ENCODE data around the gene PIEZO1. TPM values are rescaled to one million over a fixed set of nuclear protein-coding genes. Genes with fewer than 3 reads are reported as not detected.

The PIEZO1 gene
- total RNA-seq, 1 donor from 2014 or later, result 5.5 TPM

DNA sequence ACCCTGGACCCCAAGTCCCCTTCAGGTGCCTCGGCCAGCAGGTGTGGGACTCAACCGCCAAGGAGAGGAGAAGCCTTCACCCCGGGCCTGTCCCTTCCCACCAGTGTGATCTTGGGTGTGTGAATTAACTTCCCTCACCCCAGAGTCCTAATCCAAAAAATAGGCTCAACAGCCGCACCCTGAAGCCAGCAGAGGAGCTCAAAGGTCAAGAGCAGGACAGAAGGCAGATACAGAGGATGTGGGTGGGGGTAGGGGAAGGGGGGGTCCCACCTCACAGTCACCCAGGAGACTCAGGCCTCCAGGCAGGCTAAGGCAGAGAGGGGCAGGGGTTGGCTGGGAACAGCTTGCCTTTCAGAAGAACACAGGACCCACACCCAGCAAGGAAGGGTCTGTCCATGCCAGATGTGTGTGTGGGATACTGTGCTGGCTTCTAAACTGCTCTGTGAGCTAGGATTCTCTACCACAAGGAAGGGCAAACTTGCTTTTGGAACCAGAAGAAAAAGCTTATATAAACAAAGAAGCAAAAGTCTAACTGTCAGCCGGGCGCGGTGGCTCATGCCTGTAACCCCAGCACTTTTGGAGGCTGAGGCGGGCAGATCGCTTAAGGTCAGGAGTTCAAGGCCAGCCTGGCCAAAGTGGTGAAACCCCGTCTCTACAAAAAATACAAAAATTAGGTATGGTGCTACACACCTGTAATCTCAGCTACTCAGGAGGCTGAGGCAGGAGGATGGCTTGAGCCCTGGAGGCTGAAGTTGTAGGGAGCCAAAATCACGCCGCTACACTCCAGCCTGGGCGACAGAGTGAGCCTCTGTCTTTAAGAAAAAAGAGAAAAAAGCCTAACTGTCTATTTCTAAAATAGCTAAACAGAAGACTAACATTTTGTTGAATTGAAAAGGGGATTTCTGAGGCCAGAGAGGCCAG, 4.6 kb downstream of the PIEZO1 start:
- peak overlapping the region; percentile 50 for H3K27ac Mint-ChIP-seq
- Histone ChIP-seq H3K79me2 (ENCODE audit: low read depth) (no peaks in the 10 kb centered on the region), H3K4me3 (no peak overlapping the region), H3K4me2 (no peak overlapping the region), H3K27ac (no peak overlapping the region), H3K4me1 (peaks cover 25% of the 10 kb centered on the region), H2AFZ (replicated peaks) (no peak overlapping the region), H3K9me3 (ENCODE audit: low read depth) (no peaks in the 10 kb centered on the region), H3K27me3 (peaks cover 26% of the 10 kb centered on the region), H3K36me3 (no peaks in the 10 kb centered on the region), H4K20me1 (ENCODE audit: low read depth) (no peaks in the 10 kb centered on the region), H3F3A (ENCODE audit: low read depth) (peaks cover 14% of the 10 kb centered on the region), H3K9ac (no peak overlapping the region)
- no peak for DNase-seq (ENCODE audit: low spot score)
- no peak overlapping the region for H3K4me3 Mint-ChIP-seq
- H3K36me3 Mint-ChIP-seq, result no peaks in the 10 kb centered on the region
- TF ChIP-seq EZH2 (IDR thresholded peaks at IDR 0.05) (no peak), EZH2phosphoT487 (IDR thresholded peaks at IDR 0.05) (no peak)
- TF ChIP-seq, protein P1, sequence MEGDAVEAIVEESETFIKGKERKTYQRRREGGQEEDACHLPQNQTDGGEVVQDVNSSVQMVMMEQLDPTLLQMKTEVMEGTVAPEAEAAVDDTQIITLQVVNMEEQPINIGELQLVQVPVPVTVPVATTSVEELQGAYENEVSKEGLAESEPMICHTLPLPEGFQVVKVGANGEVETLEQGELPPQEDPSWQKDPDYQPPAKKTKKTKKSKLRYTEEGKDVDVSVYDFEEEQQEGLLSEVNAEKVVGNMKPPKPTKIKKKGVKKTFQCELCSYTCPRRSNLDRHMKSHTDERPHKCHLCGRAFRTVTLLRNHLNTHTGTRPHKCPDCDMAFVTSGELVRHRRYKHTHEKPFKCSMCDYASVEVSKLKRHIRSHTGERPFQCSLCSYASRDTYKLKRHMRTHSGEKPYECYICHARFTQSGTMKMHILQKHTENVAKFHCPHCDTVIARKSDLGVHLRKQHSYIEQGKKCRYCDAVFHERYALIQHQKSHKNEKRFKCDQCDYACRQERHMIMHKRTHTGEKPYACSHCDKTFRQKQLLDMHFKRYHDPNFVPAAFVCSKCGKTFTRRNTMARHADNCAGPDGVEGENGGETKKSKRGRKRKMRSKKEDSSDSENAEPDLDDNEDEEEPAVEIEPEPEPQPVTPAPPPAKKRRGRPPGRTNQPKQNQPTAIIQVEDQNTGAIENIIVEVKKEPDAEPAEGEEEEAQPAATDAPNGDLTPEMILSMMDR (IDR thresholded peaks at IDR 0.05), result no peak
- H3K27me3 Mint-ChIP-seq (ENCODE audit: insufficient read depth, low read depth), result peaks cover 14% of the 10 kb centered on the region
- H3K9me3 Mint-ChIP-seq, result no peaks in the 10 kb centered on the region
- H3K4me1 Mint-ChIP-seq, result peaks cover 40% of the 10 kb centered on the region

DNA sequence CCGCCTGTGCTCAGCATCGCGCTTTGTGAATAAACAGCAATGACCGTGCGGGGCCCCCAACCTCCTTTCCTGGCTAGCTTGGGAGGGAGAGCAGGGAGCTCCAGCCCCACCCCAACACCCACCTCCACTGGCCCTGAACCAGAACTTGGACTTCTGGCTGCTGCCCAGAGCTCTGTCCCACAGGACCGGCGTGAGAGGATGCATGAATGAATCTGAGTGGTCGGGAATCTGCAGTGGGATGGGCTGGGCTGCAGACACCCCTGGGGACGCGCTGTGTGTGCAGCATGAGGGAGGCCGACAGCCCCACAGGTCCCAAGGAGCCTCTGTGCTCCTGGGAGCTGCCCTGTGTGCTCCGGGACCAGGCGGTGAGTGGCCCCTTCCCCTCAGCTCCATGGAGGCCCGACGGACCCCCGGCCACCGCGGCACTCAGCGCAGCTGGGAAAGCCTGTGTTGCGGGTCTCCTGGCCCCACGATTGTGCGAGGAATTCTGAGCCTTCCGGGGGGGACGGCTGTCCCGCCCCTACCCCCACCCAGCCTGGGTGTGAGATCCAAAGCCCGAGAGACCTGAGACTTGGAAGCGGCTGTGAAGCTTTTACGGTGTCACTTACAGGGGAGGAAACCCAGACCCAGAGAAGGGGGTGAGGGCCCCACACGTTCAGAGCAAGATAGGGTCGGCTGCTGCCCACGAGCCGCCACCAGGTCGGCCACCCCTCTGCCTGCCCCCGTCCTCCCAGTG, 5.4 kb downstream of the PIEZO1 start:
- Histone ChIP-seq H3K4me3 (no peak overlapping the region), H2AFZ (replicated peaks) (no peak overlapping the region), H3K27ac (no peak overlapping the region), H3K36me3 (no peaks in the 10 kb centered on the region), H3K79me2 (ENCODE audit: low read depth) (no peaks in the 10 kb centered on the region), H4K20me1 (ENCODE audit: low read depth) (no peaks in the 10 kb centered on the region), H3K9ac (no peak overlapping the region), H3K4me2 (no peak overlapping the region), H3K27me3 (peaks cover 17% of the 10 kb centered on the region), H3F3A (ENCODE audit: low read depth) (peaks cover 17% of the 10 kb centered on the region), H3K9me3 (ENCODE audit: low read depth) (no peaks in the 10 kb centered on the region), H3K4me1 (peaks cover 25% of the 10 kb centered on the region)
- Mint-ChIP-seq H3K9me3 (no peaks in the 10 kb centered on the region), H3K36me3 (no peaks in the 10 kb centered on the region), H3K27ac (peak overlapping the region; percentile 63), H3K4me1 (peaks cover 40% of the 10 kb centered on the region), H3K4me3 (no peak overlapping the region), H3K27me3 (ENCODE audit: insufficient read depth, low read depth) (peaks cover 17% of the 10 kb centered on the region)
- no peak for DNase-seq (ENCODE audit: low spot score)
- TF ChIP-seq EZH2 (IDR thresholded peaks at IDR 0.05) (no peak), EZH2phosphoT487 (IDR thresholded peaks at IDR 0.05) (no peak)
- TF ChIP-seq, protein P1 (IDR thresholded peaks at IDR 0.05), result no peak

DNA sequence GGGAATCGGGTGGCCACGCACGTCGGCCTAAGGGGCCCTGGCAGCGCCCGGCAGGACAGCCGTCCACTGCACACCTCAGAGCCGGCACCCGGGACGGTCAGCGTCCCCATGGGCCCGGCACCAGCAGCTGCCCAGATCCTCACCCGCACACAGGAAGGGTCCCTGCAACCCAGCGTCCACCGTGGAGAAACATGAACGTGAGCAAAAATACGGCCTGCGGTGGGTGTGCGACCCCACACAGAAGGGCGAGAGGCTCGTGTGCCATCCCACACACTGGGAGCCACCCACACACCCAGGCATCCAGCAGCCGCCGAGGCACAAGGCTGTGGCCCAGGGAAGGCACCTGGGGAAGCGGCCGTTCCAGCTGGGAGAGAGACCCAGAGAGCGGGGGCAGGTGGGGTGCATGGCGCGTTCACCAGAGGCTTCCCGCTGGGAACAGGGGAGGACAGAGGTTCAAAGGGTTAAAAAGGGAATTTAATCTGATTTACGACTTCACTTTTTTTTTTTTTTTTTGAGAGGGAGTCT, 6.4 kb downstream of the PIEZO1 start:
- Mint-ChIP-seq H3K4me1 (peaks cover 45% of the 10 kb centered on the region), H3K4me3 (no peak overlapping the region), H3K9me3 (no peaks in the 10 kb centered on the region), H3K36me3 (no peaks in the 10 kb centered on the region), H3K27me3 (ENCODE audit: insufficient read depth, low read depth) (peaks cover 15% of the 10 kb centered on the region), H3K27ac (no peak overlapping the region)
- no peak overlapping the region for H3K9ac ChIP-seq
- H3K4me1 ChIP-seq, result peaks cover 32% of the 10 kb centered on the region
- no peak overlapping the region for H3K27ac ChIP-seq
- H3K79me2 ChIP-seq (ENCODE audit: low read depth), result no peaks in the 10 kb centered on the region
- no peaks in the 10 kb centered on the region for H4K20me1 ChIP-seq (ENCODE audit: low read depth)
- TF ChIP-seq, protein P1 (IDR thresholded peaks at IDR 0.05), result no peak
- TF ChIP-seq EZH2 (IDR thresholded peaks at IDR 0.05) (no peak), EZH2phosphoT487 (IDR thresholded peaks at IDR 0.05) (no peak)
- no peak overlapping the region for H2AFZ ChIP-seq (replicated peaks)
- DNase-seq (ENCODE audit: low spot score), result no peak
- no peaks in the 10 kb centered on the region for H3K9me3 ChIP-seq (ENCODE audit: low read depth)
- H3K4me2 ChIP-seq, result no peak overlapping the region
- H3K36me3 ChIP-seq, result no peaks in the 10 kb centered on the region
- H3K27me3 ChIP-seq, result peaks cover 8% of the 10 kb centered on the region
- H3K4me3 ChIP-seq, result no peak overlapping the region
- peaks cover 12% of the 10 kb centered on the region for H3F3A ChIP-seq (ENCODE audit: low read depth)
